ENCODE results near the gene ZNF274. TPM values are rescaled to one million over a fixed set of nuclear protein-coding genes. Genes with fewer than 3 reads are reported as not detected.
A peak's percentile ranks its signal among the peaks of the same experiment; 100 is the strongest.
"Not testable (repeated sequence)": the region's sequence is repeated elsewhere in the genome, so short reads cannot be mapped to it uniquely, and the experiment has no call there.

Gene ZNF274
- total RNA-seq (ENCODE audit: low replicate concordance), result 27.2 and 34.1 TPM in 2 replicates
- long read RNA-seq, full-length matches to known transcripts, result 68 of 106 reads
- long read RNA-seq, partial matches to known transcripts, result 13 of 106 reads
- long read RNA-seq, other reads (novel, unspliced or antisense), result 25 of 106 reads

DNA sequence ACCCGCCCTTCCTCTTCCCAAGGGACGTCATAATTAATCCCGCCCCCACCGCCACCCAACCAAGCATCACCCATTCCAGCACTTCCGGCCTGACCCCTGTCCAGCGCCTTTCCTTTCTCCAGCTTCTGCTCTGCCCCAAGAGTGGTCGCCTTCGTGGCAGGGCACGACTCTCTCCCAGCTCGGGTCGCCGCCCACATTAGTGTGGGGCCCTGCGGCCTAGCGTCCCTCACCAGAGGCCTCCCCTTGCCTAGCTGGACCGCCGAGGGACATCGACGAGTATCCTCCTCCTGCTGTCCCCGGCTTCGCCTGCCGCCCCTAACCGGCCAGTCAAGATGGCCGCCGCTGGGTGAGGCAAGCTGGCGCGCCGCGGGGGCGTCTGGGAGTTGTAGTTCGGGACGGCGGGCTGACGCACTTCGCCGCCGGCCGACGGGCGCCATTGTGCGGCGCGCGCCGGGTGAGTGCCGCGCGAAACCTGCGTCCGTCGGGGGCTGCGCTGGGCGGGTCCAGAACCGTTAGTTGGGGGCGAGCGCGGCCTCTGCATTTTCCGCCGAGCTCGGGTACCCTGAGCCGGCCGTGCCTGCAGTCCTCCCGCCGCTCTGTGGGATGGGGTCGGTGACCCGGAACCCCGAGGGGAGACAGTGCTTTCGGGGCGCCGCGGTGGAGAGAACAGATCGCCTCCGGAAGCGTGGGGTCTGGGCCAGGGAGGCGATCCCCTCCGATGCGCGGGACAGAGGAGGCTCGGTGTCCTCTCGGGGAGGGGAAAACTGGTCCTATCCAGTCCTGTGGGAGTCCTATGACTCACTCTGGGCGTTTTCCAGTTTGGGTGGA is at the start of gene ZNF274:
Gene ZNF274 (plus strand): TSS at position 73 of the 828 bp plus-strand sequence. CDS start 905 bp downstream, outside the sequence.
- Mint-ChIP-seq H3K36me3 (peaks cover 56% of the 10 kb centered on the region), H3K27ac (peak within 1 kb of the TSS; percentile 99), H3K27me3 (no peaks in the 10 kb centered on the region), H3K4me3 (peak within 1 kb of the TSS; percentile 97), H3K4me1 (ENCODE audit: unreplicated experiment) (no peaks in the 10 kb centered on the region), H3K9me3 (peaks cover 11% of the 10 kb centered on the region)
- TF ChIP-seq, protein P1, sequence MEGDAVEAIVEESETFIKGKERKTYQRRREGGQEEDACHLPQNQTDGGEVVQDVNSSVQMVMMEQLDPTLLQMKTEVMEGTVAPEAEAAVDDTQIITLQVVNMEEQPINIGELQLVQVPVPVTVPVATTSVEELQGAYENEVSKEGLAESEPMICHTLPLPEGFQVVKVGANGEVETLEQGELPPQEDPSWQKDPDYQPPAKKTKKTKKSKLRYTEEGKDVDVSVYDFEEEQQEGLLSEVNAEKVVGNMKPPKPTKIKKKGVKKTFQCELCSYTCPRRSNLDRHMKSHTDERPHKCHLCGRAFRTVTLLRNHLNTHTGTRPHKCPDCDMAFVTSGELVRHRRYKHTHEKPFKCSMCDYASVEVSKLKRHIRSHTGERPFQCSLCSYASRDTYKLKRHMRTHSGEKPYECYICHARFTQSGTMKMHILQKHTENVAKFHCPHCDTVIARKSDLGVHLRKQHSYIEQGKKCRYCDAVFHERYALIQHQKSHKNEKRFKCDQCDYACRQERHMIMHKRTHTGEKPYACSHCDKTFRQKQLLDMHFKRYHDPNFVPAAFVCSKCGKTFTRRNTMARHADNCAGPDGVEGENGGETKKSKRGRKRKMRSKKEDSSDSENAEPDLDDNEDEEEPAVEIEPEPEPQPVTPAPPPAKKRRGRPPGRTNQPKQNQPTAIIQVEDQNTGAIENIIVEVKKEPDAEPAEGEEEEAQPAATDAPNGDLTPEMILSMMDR (conservative IDR thresholded peaks at IDR 0.05), result no peak
- DNase-seq (ENCODE audit: extremely low spot score, unreplicated experiment), result peak; percentile 96

DNA sequence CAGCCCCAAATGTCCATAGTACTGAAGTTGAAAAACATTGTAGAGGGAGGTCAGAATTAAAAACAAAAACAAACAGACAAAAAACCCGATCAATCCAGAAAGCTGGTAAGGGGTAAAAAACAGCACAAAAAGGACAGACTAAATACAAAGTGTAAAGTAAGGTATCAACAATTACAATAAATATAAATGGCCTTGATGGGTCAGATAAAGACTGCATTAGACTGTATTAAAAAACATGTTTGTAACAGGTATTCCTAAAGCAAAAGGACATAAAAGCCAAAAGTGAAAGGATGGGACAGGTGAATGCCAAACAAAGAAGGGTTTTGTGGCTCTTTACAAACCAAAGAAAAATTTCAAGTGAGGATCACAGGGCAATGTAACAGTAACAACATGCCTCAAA is 48.6 kb upstream of the ZNF274 start:
- H3K27me3 Mint-ChIP-seq, result no peaks in the 10 kb centered on the region
- peaks cover 71% of the 10 kb centered on the region for H3K36me3 Mint-ChIP-seq
- H3K27ac Mint-ChIP-seq, result no peak overlapping the region
- H3K4me1 Mint-ChIP-seq (ENCODE audit: unreplicated experiment), result no peaks in the 10 kb centered on the region
- DNase-seq (ENCODE audit: extremely low spot score, unreplicated experiment), result no peak
- no peak overlapping the region for H3K4me3 Mint-ChIP-seq
- TF ChIP-seq, protein P1 (conservative IDR thresholded peaks at IDR 0.05), result no peak
- H3K9me3 Mint-ChIP-seq, result peaks cover 15% of the 10 kb centered on the region

DNA sequence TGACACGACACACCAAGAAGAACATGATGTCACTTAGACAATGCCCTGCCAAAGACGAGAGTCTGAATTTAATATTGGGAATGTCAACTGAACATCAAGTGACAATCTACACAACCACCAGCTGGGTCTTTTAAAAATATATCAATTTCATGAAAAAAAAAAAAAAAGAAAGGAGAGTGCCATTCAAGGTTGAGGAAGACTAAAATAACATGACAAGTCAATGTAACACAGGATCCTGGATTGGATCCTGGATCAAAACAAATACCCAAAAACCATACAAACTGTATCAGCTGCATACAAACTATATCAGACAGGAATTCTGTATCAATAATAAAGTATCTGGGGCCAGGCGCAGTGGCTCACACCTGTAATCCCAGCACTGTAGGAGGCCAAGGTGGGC is 37.0 kb upstream of the ZNF274 start:
- Mint-ChIP-seq H3K4me1 (ENCODE audit: unreplicated experiment) (peaks cover 10% of the 10 kb centered on the region), H3K9me3 (peaks cover 20% of the 10 kb centered on the region), H3K27me3 (no peaks in the 10 kb centered on the region), H3K27ac (no peak overlapping the region), H3K36me3 (peaks cover 32% of the 10 kb centered on the region), H3K4me3 (peak overlapping the region; percentile 10)
- TF ChIP-seq, protein P1 (conservative IDR thresholded peaks at IDR 0.05), result no peak
- DNase-seq (ENCODE audit: extremely low spot score, unreplicated experiment), result no peak

GRCh38 chr19:58147475-58147874 is 35.4 kb upstream of the ZNF274 start:
- Mint-ChIP-seq H3K36me3 (peaks cover 25% of the 10 kb centered on the region), H3K4me1 (ENCODE audit: unreplicated experiment) (peaks cover 10% of the 10 kb centered on the region), H3K9me3 (peaks cover 20% of the 10 kb centered on the region)
- H3K4me3 Mint-ChIP-seq; H3K27ac Mint-ChIP-seq; H3K27me3 Mint-ChIP-seq; DNase-seq (ENCODE audit: extremely low spot score, unreplicated experiment): not testable (repeated sequence)

GRCh38 chr19:58150328-58150921 is 32.4 kb upstream of the ZNF274 start, which contains the start of gene ZNF329:
Gene ZNF329, minus strand, starts transcription at chr19:58150789. Its CDS starts 21,286 bp downstream, at chr19:58129503.
- Mint-ChIP-seq H3K36me3 (peaks cover 19% of the 10 kb centered on the region), H3K4me3 (peak within 1 kb of the TSS; percentile 95), H3K27me3 (no peaks in the 10 kb centered on the region), H3K27ac (peak within 1 kb of the TSS; percentile 90), H3K9me3 (peaks cover 13% of the 10 kb centered on the region), H3K4me1 (ENCODE audit: unreplicated experiment) (peaks cover 14% of the 10 kb centered on the region)
- peak; percentile 94 for DNase-seq (ENCODE audit: extremely low spot score, unreplicated experiment)
- TF ChIP-seq, protein P1 (conservative IDR thresholded peaks at IDR 0.05), result no peak

DNA sequence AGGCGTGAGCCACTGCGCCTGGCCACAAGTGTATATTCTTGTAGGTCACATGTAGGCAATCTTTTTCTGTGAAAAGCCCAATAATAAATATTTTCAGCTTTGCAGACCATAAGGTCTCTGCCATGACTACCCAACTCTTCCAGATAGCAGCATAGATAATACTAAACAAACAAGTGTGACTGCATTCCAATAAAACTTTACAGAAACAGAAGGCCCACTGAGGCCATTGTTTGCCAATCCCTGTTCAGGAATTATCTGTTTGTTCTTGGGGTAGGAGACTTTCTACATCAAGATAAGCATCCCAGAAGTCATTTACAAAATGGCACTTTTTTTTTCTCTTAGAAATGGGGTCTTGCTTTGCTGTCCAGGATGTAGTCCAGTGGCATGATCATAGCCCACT is 29.5 kb upstream of the ZNF274 start:
- peak overlapping the region; percentile 96 for H3K4me3 Mint-ChIP-seq

More for the DNA sequence above, 29.5 kb upstream of the ZNF274 start:
- H3K27me3 Mint-ChIP-seq, result no peaks in the 10 kb centered on the region
- DNase-seq (ENCODE audit: extremely low spot score, unreplicated experiment), result no peak
- H3K9me3 Mint-ChIP-seq, result peaks cover 9% of the 10 kb centered on the region
- H3K4me1 Mint-ChIP-seq (ENCODE audit: unreplicated experiment), result peaks cover 14% of the 10 kb centered on the region
- H3K36me3 Mint-ChIP-seq, result peaks cover 14% of the 10 kb centered on the region
- peak overlapping the region; percentile 96 for H3K27ac Mint-ChIP-seq
- TF ChIP-seq, protein P1 (conservative IDR thresholded peaks at IDR 0.05), result no peak

Measured in type B pancreatic cell (in vitro differentiated cells).